ENCODE data around the gene DCN.

DCN gene

GRCh38 chr12:91104812-91105466, 77.7 kb downstream of the DCN start:
- no peak for DNase-seq (ENCODE audit: low read depth, low spot score)
- H3K27ac ChIP-seq (ENCODE audit: low read length): no peak overlapping the region
- H3K27me3 ChIP-seq (ENCODE audit: control insufficient read depth, insufficient read depth, low read length): no peaks in the 10 kb centered on the region
- WGBS (ENCODE audit: insufficient coverage, insufficient read length): no CpG with 5 or more reads among the region's 1 CpG
- no peaks in the 10 kb centered on the region; the same call in 1 of the 2 replicates for H3K4me1 ChIP-seq (ENCODE audit: control insufficient read depth, insufficient read depth, low read length)
- H3K4me3 ChIP-seq (ENCODE audit: low read length): no peak overlapping the region
- no peaks in the 10 kb centered on the region for H3K36me3 ChIP-seq (ENCODE audit: control insufficient read depth, insufficient read depth, low read length)
- H3K9me3 ChIP-seq (ENCODE audit: control insufficient read depth, insufficient read depth, low read length): no peaks in the 10 kb centered on the region

GRCh38 chr12:91103624-91104023, 79.0 kb downstream of the DCN start:
- no CpG with 5 or more reads among the region's 1 CpG for WGBS (ENCODE audit: insufficient coverage, insufficient read length)
- Histone ChIP-seq H3K9me3 (ENCODE audit: control insufficient read depth, insufficient read depth, low read length) (no peaks in the 10 kb centered on the region), H3K4me3 (ENCODE audit: low read length) (no peak overlapping the region), H3K27ac (ENCODE audit: low read length) (no peak overlapping the region), H3K36me3 (ENCODE audit: control insufficient read depth, insufficient read depth, low read length) (no peaks in the 10 kb centered on the region), H3K4me1 (ENCODE audit: control insufficient read depth, insufficient read depth, low read length) (no peaks in the 10 kb centered on the region), H3K27me3 (ENCODE audit: control insufficient read depth, insufficient read depth, low read length) (no peaks in the 10 kb centered on the region)
- DNase-seq (ENCODE audit: low read depth, low spot score): no peak

- no peaks in the 10 kb centered on the region for H3K36me3 ChIP-seq (ENCODE audit: control insufficient read depth, insufficient read depth, low read length)
- no peaks in the 10 kb centered on the region for H3K27me3 ChIP-seq (ENCODE audit: control insufficient read depth, insufficient read depth, low read length)
- no peak for DNase-seq (ENCODE audit: low read depth, low spot score)
- H3K9me3 ChIP-seq (ENCODE audit: control insufficient read depth, insufficient read depth, low read length): no peaks in the 10 kb centered on the region
- H3K27ac ChIP-seq (ENCODE audit: low read length): no peak overlapping the region
- no peak overlapping the region for H3K4me3 ChIP-seq (ENCODE audit: low read length)
- no peaks in the 10 kb centered on the region for H3K4me1 ChIP-seq (ENCODE audit: control insufficient read depth, insufficient read depth, low read length)
These were observed 79.5 kb downstream of the DCN start for GRCh38 chr12:91103101-91103500.

GRCh38 chr12:91100906-91101305, 81.7 kb downstream of the DCN start:
- no peak overlapping the region for H3K27ac ChIP-seq (ENCODE audit: low read length)
- WGBS (ENCODE audit: insufficient coverage, insufficient read length): no CpG with 5 or more reads among the region's 2 CpGs
- no peak for DNase-seq (ENCODE audit: low read depth, low spot score)
- no peaks in the 10 kb centered on the region for H3K9me3 ChIP-seq (ENCODE audit: control insufficient read depth, insufficient read depth, low read length)
- H3K36me3 ChIP-seq (ENCODE audit: control insufficient read depth, insufficient read depth, low read length): no peaks in the 10 kb centered on the region
- H3K4me3 ChIP-seq (ENCODE audit: low read length): no peak overlapping the region
- H3K27me3 ChIP-seq (ENCODE audit: control insufficient read depth, insufficient read depth, low read length): no peaks in the 10 kb centered on the region
- H3K4me1 ChIP-seq (ENCODE audit: control insufficient read depth, insufficient read depth, low read length): no peaks in the 10 kb centered on the region

- no peak overlapping the region for H3K27ac ChIP-seq (ENCODE audit: low read length)
- no peak for DNase-seq (ENCODE audit: low read depth, low spot score)
- no peaks in the 10 kb centered on the region for H3K27me3 ChIP-seq (ENCODE audit: control insufficient read depth, insufficient read depth, low read length)
- no peaks in the 10 kb centered on the region for H3K9me3 ChIP-seq (ENCODE audit: control insufficient read depth, insufficient read depth, low read length)
- no CpG with 5 or more reads among the region's 2 CpGs for WGBS (ENCODE audit: insufficient coverage, insufficient read length)
- no peak overlapping the region for H3K4me3 ChIP-seq (ENCODE audit: low read length)
- no peaks in the 10 kb centered on the region for H3K4me1 ChIP-seq (ENCODE audit: control insufficient read depth, insufficient read depth, low read length)
- H3K36me3 ChIP-seq (ENCODE audit: control insufficient read depth, insufficient read depth, low read length): no peaks in the 10 kb centered on the region
These were observed 82.8 kb downstream of the DCN start for GRCh38 chr12:91099836-91100235.

- DNase-seq (ENCODE audit: low read depth, low spot score): no peak
- no CpG with 5 or more reads among the region's 2 CpGs for WGBS (ENCODE audit: insufficient coverage, insufficient read length)
These were observed 83.3 kb downstream of the DCN start for GRCh38 chr12:91099341-91099740.

GRCh38 chr12:91098941-91099340, 83.7 kb downstream of the DCN start:
- no peaks in the 10 kb centered on the region for H3K27me3 ChIP-seq (ENCODE audit: control insufficient read depth, insufficient read depth, low read length)
- no peak overlapping the region for H3K27ac ChIP-seq (ENCODE audit: low read length)
- no peaks in the 10 kb centered on the region for H3K36me3 ChIP-seq (ENCODE audit: control insufficient read depth, insufficient read depth, low read length)
- H3K4me1 ChIP-seq (ENCODE audit: control insufficient read depth, insufficient read depth, low read length): no peaks in the 10 kb centered on the region
- no peak for DNase-seq (ENCODE audit: low read depth, low spot score)
- H3K4me3 ChIP-seq (ENCODE audit: low read length): no peak overlapping the region
- no CpG with 5 or more reads among the region's 3 CpGs for WGBS (ENCODE audit: insufficient coverage, insufficient read length)
- H3K9me3 ChIP-seq (ENCODE audit: control insufficient read depth, insufficient read depth, low read length): no peaks in the 10 kb centered on the region

More at GRCh38 chr12:91099341-91099740, 83.3 kb downstream of the DCN start:
- no peak overlapping the region for H3K4me3 ChIP-seq (ENCODE audit: low read length)
- no peaks in the 10 kb centered on the region for H3K4me1 ChIP-seq (ENCODE audit: control insufficient read depth, insufficient read depth, low read length)
- H3K27ac ChIP-seq (ENCODE audit: low read length): no peak overlapping the region
- H3K9me3 ChIP-seq (ENCODE audit: control insufficient read depth, insufficient read depth, low read length): no peaks in the 10 kb centered on the region
- no peaks in the 10 kb centered on the region for H3K36me3 ChIP-seq (ENCODE audit: control insufficient read depth, insufficient read depth, low read length)
- H3K27me3 ChIP-seq (ENCODE audit: control insufficient read depth, insufficient read depth, low read length): no peaks in the 10 kb centered on the region

- H3K9me3 ChIP-seq (ENCODE audit: control insufficient read depth, insufficient read depth, low read length): no peaks in the 10 kb centered on the region
- no peaks in the 10 kb centered on the region for H3K36me3 ChIP-seq (ENCODE audit: control insufficient read depth, insufficient read depth, low read length)
- DNase-seq (ENCODE audit: low read depth, low spot score): no peak
- no peaks in the 10 kb centered on the region for H3K27me3 ChIP-seq (ENCODE audit: control insufficient read depth, insufficient read depth, low read length)
- no peaks in the 10 kb centered on the region for H3K4me1 ChIP-seq (ENCODE audit: control insufficient read depth, insufficient read depth, low read length)
- no peak overlapping the region for H3K27ac ChIP-seq (ENCODE audit: low read length)
- H3K4me3 ChIP-seq (ENCODE audit: low read length): no peak overlapping the region
These were observed 84.2 kb downstream of the DCN start for GRCh38 chr12:91098461-91098860.

GRCh38 chr12:91094957-91095356, 87.7 kb downstream of the DCN start:
- Histone ChIP-seq H3K4me1 (ENCODE audit: control insufficient read depth, insufficient read depth, low read length) (no peaks in the 10 kb centered on the region), H3K9me3 (ENCODE audit: control insufficient read depth, insufficient read depth, low read length) (no peaks in the 10 kb centered on the region), H3K27ac (ENCODE audit: low read length) (no peak overlapping the region), H3K36me3 (ENCODE audit: control insufficient read depth, insufficient read depth, low read length) (no peaks in the 10 kb centered on the region), H3K4me3 (ENCODE audit: low read length) (no peak overlapping the region), H3K27me3 (ENCODE audit: control insufficient read depth, insufficient read depth, low read length) (no peaks in the 10 kb centered on the region)
- no peak for DNase-seq (ENCODE audit: low read depth, low spot score)
- WGBS (ENCODE audit: insufficient coverage, insufficient read length): no CpG with 5 or more reads among the region's 1 CpG

GRCh38 chr12:91094032-91094662, 88.5 kb downstream of the DCN start:
- no peak for DNase-seq (ENCODE audit: low read depth, low spot score)
- H3K9me3 ChIP-seq (ENCODE audit: control insufficient read depth, insufficient read depth, low read length): no peaks in the 10 kb centered on the region
- no peak overlapping the region for H3K4me3 ChIP-seq (ENCODE audit: low read length)
- H3K36me3 ChIP-seq (ENCODE audit: control insufficient read depth, insufficient read depth, low read length): no peaks in the 10 kb centered on the region
- no peaks in the 10 kb centered on the region for H3K4me1 ChIP-seq (ENCODE audit: control insufficient read depth, insufficient read depth, low read length)
- no peak overlapping the region for H3K27ac ChIP-seq (ENCODE audit: low read length)
- H3K27me3 ChIP-seq (ENCODE audit: control insufficient read depth, insufficient read depth, low read length): no peaks in the 10 kb centered on the region

GRCh38 chr12:91093341-91093740, 89.3 kb downstream of the DCN start:
- no peak overlapping the region for H3K27ac ChIP-seq (ENCODE audit: low read length)
- no peaks in the 10 kb centered on the region for H3K4me1 ChIP-seq (ENCODE audit: control insufficient read depth, insufficient read depth, low read length)
- H3K9me3 ChIP-seq (ENCODE audit: control insufficient read depth, insufficient read depth, low read length): no peaks in the 10 kb centered on the region
- no peak for DNase-seq (ENCODE audit: low read depth, low spot score)
- H3K27me3 ChIP-seq (ENCODE audit: control insufficient read depth, insufficient read depth, low read length): no peaks in the 10 kb centered on the region
- H3K4me3 ChIP-seq (ENCODE audit: low read length): no peak overlapping the region
- no peaks in the 10 kb centered on the region for H3K36me3 ChIP-seq (ENCODE audit: control insufficient read depth, insufficient read depth, low read length)
- no CpG with 5 or more reads among the region's 4 CpGs for WGBS (ENCODE audit: insufficient coverage, insufficient read length)

Measured in iPS DF 6.9 (cell line).